OCI-LY3 (cell line): ENCODE measurements around the gene YIPF4.
"Not testable (repeated sequence)": the region's sequence is repeated elsewhere in the genome, so short reads cannot be mapped to it uniquely, and the experiment has no call there.

Experiments used
- H2AFZ ChIP-seq: fragments of 200-600, 300-600 bp; shearing (Covaris generic); 2 replicates; pipeline ENCODE4 v1.6.0; 2014; ENCODE audit warnings: antibody characterized with exemption, low read depth, low read length
- H3K27ac ChIP-seq: fragments of 200-600, 300-600 bp; sonication (generic); 2 replicates; pipeline ENCODE4 v1.5.1; 2014; ENCODE audit warnings: mild to moderate bottlenecking, low read length, moderate library complexity, mixed read lengths
- H3K27me3 ChIP-seq: fragments of 200-600, 300-600 bp; sonication (generic); 2 replicates; pipeline ENCODE4 v1.6.1; 2014; ENCODE audit warnings: low read depth, low read length, mixed read lengths
- H3K36me3 ChIP-seq: fragments of 200-600, 300-600 bp; sonication (generic); replicated peaks from 2 replicates; pipeline ENCODE3; 2014; ENCODE audit warnings: low read depth, low read length, mixed read lengths
- H3K4me1 ChIP-seq: fragments of 300-600, 200-600 bp; sonication (generic); 2 replicates; pipeline ENCODE4 v1.6.1; 2014; ENCODE audit warnings: low read length, mixed read lengths
- H3K4me2 ChIP-seq: fragments of 200-600, 300-600 bp; sonication (generic); 2 replicates; pipeline ENCODE4 v1.6.1; 2014; ENCODE audit warnings: low read length, mixed read lengths
- H3K4me3 ChIP-seq: fragments of 300-600, 200-600 bp; sonication (generic); 2 replicates; pipeline ENCODE4 v1.5.1; 2014; ENCODE audit warnings: antibody characterized with exemption, mild to moderate bottlenecking, low read length, moderate library complexity
- H3K79me2 ChIP-seq: fragments of 300-600, 200-600 bp; shearing (Covaris generic); 2 replicates; pipeline ENCODE4 v1.6.1; 2014; ENCODE audit warnings: mild to moderate bottlenecking, low read length, mixed read lengths
- H3K9ac ChIP-seq: fragments of 300-600, 200-600 bp; shearing (Covaris generic); 2 replicates; pipeline ENCODE4 v1.6.0; 2014; ENCODE audit warnings: mild to moderate bottlenecking, low read length, moderate library complexity
- H3K9me3 ChIP-seq: fragments of 200-600, 300-600 bp; shearing (Covaris generic); 2 replicates; pipeline ENCODE4 v1.6.1; 2014; ENCODE audit warnings: low read length, mixed read lengths; ENCODE audit not compliant: insufficient read depth
- H4K20me1 ChIP-seq: fragments of 200-600, 300-600 bp; sonication (generic); 2 replicates; pipeline ENCODE4 v1.6.1; 2016; ENCODE audit warnings: low read length, mixed read lengths; ENCODE audit not compliant: insufficient read depth
- EZH2phosphoT487 ChIP-seq: fragments of 200-600 bp; shearing (Covaris generic); IDR thresholded peaks from 2 replicates; pipeline ENCODE4 v1.6.1; 2018; ENCODE audit warnings: antibody characterized with exemption, mixed run types, low read depth
- TF ChIP-seq, protein P1 (sequence below): fragments of 200-600, 300-600 bp; sonication (generic); IDR thresholded peaks from 2 replicates; pipeline ENCODE4 v1.5.1; 2014; ENCODE audit warnings: antibody characterized with exemption, low read length, low read depth

The YIPF4 gene

DNA sequence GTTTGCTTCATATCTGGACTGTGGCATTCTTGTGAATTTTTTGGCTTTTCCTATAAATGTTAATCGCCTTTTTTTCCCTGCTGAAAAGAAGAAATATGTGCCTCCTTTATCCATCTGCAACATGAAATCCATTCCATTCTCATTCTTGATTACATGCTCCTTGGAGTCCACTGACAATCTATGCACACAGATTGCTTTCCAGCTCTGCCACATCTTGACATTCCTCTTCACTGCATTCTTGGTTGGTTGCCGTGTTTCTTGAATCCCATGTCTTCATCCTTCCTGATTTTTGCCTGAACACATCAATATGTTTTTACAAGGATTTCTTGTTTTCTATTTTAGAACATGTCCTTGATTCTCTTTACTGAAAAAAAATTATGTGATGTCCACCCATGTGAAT is 52.4 kb downstream of the YIPF4 start:
- Histone ChIP-seq H3K9ac (no peak overlapping the region), H2AFZ (no peak overlapping the region), H3K4me1 (no peaks in the 10 kb centered on the region), H3K4me2 (no peak overlapping the region), H4K20me1 (no peaks in the 10 kb centered on the region), H3K79me2 (no peaks in the 10 kb centered on the region), H3K27ac (no peak overlapping the region), H3K4me3 (no peak overlapping the region), H3K9me3 (no peaks in the 10 kb centered on the region), H3K27me3 (no peaks in the 10 kb centered on the region), H3K36me3 (no peaks in the 10 kb centered on the region)
- TF ChIP-seq, protein P1, sequence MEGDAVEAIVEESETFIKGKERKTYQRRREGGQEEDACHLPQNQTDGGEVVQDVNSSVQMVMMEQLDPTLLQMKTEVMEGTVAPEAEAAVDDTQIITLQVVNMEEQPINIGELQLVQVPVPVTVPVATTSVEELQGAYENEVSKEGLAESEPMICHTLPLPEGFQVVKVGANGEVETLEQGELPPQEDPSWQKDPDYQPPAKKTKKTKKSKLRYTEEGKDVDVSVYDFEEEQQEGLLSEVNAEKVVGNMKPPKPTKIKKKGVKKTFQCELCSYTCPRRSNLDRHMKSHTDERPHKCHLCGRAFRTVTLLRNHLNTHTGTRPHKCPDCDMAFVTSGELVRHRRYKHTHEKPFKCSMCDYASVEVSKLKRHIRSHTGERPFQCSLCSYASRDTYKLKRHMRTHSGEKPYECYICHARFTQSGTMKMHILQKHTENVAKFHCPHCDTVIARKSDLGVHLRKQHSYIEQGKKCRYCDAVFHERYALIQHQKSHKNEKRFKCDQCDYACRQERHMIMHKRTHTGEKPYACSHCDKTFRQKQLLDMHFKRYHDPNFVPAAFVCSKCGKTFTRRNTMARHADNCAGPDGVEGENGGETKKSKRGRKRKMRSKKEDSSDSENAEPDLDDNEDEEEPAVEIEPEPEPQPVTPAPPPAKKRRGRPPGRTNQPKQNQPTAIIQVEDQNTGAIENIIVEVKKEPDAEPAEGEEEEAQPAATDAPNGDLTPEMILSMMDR = no peak
- no peak for TF ChIP-seq EZH2phosphoT487

DNA sequence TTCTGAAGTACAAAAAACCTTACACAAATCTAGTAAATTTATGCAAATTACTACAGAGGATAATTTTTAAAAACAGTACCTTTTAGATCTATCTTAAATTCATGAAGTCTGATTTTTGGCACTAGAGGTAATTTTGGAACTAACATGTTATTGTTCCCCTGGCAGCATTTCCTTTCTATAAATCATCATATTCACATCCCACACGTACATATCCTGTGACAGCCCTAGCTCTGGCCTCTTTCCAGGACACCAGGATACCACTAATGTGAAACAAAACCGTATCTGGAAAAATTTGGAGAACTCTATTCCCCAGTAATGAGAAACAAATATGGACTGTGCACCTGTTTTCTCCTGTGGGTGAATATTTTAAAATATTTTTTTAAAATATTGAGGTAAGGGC is 65.1 kb downstream of the YIPF4 start:
- Histone ChIP-seq H3K36me3 (no peaks in the 10 kb centered on the region), H2AFZ (no peak overlapping the region), H3K4me2 (no peak overlapping the region), H3K4me1 (no peaks in the 10 kb centered on the region), H3K9ac (no peak overlapping the region), H3K79me2 (no peaks in the 10 kb centered on the region), H3K9me3 (no peaks in the 10 kb centered on the region), H4K20me1 (no peaks in the 10 kb centered on the region), H3K27ac (no peak overlapping the region), H3K27me3 (no peaks in the 10 kb centered on the region), H3K4me3 (no peak overlapping the region)
- TF ChIP-seq, protein P1 = no peak
- no peak for TF ChIP-seq EZH2phosphoT487

DNA sequence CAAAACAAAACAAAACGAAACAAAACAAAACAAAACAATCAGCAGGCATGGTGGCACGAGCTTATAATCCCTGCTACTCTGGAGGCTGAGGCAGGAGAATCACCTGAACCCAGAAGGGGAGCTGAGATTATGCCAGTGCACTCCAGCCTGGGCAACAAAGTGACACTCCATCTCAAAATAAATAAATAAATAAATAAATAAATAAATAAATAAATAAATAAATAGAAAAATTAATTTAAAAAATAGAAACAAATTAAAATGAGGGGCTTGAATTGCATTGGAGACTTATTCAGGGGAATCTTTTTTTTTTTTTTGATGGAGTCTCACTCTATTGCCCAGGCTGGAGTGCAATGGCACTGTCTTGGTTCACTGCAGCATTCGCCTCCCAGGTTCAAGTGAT is 73.1 kb downstream of the YIPF4 start:
- not testable (repeated sequence) for H2AFZ ChIP-seq, H3K4me3 ChIP-seq, H3K4me1 ChIP-seq, H3K79me2 ChIP-seq, H3K9ac ChIP-seq, H3K9me3 ChIP-seq, H3K27me3 ChIP-seq, H3K36me3 ChIP-seq, H4K20me1 ChIP-seq, H3K27ac ChIP-seq, H3K4me2 ChIP-seq

DNA sequence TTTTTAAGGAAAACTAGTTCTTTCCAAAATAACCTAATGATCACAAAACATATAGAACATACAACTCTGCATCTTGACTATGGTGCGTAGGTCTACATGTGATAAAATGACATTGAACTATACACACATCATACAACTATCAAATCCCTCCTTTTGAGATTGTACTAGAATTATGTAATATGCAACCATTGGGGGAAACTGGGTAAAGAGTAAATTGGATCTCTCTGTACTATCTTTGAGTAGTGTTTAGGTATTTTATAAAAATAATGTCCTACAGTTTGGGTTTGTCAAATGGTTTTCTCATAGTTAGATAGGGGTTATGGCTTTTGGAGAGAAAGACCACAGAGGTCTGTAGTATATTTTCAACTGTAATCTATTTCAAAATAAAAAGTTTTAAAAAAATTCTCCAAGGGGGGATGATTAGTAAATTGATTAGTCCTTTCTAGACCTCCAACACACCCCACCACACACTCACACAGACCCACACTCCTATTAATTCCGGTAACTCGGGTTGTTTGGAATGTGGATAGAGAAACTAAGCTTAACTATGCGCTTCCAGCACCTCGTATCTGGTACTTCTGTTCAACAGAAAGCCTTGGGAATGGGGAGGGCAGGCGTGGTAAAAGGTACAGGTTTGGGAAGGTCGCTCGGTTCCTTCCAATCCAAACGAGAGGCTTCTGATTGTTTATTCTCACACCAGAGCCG is 78.4 kb downstream of the YIPF4 start:
- Histone ChIP-seq H3K9ac (peak overlapping the region; percentile 96), H3K36me3 (peaks cover 15% of the 10 kb centered on the region), H3K27ac (peak overlapping the region; percentile 88)

More for the DNA sequence above, 78.4 kb downstream of the YIPF4 start:
- Histone ChIP-seq H3K27me3 (no peaks in the 10 kb centered on the region), H3K4me1 (peaks cover 31% of the 10 kb centered on the region), H3K4me2 (peak overlapping the region; percentile 73), H3K4me3 (peak overlapping the region; percentile 98), H3K79me2 (peaks cover 45% of the 10 kb centered on the region), H4K20me1 (peaks cover 32% of the 10 kb centered on the region), H3K9me3 (no peaks in the 10 kb centered on the region), H2AFZ (peak overlapping the region; percentile 63; the same call in 1 of the 2 replicates)
- no peak for TF ChIP-seq EZH2phosphoT487
- TF ChIP-seq, protein P1 = no peak
